GM21367 (cell line): ENCODE measurements around the gene CFAP100.

Experiments
- ATAC-seq: cut with Tn5 transposase; IDR thresholded peaks from one replicate; pipeline ENCODE4 v1.9.1; 2021; ENCODE audit not compliant: unreplicated experiment

Gene CFAP100

GRCh38 chr3:126373682-126374601, 20.8 kb upstream of the CFAP100 start:
- ATAC-seq = no peak

GRCh38 chr3:126375835-126376331, 18.8 kb upstream of the CFAP100 start:
- no peak for ATAC-seq

DNA sequence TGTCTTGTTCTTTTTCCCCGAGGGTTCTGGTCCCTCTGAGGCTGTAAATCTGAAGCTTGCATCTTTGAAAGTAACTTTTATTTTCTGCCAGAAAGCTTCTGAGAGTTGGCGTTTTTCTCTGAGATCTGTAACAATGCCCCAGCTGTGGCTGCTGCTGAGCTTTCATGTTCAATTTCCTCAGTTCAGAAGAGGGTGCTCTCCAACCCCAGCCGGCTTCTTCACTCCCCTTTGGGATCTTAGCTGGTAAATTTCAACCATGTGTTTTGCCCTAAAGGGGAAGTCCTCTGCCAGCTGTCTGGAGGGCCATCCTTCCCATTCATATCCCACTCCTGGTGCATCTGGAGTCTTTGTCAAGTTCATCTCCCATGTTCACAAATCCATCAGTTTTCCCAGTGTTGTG, 18.3 kb upstream of the CFAP100 start:
- no peak for ATAC-seq

DNA sequence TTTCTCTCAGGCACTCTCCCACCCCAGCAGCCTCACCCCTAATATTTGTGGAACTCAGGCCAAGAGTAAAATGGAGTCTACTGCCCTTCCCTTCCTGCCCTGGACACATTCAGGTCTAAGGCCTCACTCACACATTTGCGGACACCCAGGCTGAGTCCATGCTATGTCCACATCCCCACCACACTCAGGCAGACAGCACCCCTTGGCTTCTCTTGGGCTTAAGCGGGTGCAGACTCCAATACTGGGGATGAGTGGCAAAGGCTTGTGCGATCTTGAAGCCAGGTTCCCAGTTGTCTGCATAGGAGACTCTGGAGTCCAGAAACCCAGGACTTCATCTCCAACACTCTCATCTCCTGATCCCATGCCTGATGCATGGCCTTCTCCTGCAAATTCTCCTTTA, 17.5 kb upstream of the CFAP100 start:
- ATAC-seq = no peak

GRCh38 chr3:126378341-126378751, 16.4 kb upstream of the CFAP100 start:
- no peak for ATAC-seq

DNA sequence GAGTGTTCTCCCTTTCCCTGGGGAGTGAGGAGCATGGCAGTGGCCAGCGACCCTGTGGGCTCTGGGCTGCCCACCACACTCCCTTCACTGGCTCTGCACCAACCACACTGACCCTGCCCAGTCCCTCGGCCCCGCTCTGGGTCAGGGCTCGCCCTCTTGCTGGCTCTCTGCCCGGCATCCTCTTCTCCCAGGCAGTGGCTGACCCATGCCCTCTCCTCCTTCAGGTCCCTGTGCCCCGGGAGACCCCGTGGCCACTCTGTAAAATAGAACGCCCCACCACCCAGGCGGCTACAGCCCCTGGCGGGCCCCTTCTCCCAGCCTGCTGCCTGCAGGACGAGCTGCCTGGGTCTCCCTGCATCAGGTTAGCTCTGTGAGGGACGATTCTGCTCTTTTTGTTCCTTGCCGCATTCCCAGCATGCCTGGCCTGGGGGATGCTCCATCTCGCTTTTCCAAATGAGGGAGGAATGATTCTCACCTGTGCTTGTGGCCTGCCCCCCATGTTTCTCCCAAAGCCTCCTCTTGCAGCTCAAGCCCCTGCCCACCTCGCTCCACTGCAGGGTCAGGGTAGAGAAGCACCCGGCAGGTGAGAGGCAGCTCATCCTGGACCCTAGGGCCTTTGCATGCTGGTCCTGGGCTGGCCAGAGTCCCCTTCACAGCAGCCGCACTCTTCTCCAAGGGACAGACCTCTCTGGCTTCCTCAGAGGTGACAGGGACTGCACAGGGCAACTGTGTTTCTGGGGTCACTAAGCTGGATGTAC, 14.5 kb upstream of the CFAP100 start:
- ATAC-seq = no peak

DNA sequence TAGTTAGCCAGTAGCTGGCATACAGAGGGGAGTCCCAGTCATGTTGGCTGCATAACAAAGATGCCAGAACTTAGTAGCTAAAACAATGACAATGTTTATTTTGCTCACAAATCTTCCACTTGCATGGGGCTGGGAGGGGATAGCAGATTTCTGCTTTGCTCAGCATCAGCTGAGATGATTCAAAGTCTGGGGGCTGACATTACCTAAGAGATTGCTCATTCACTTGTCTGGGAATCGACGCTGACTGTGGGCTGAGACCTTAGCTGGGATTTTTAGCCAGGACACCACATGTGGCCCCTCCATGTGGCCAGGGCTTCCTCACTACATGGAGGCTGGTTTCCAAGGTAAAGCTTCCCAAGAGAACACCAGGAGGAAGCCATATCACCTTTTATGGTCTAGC, 12.7 kb upstream of the CFAP100 start:
- ATAC-seq = no peak

- peak; percentile 51 for ATAC-seq
Measured at GRCh38 chr3:126389112-126389793, 5.5 kb upstream of the CFAP100 start.

GRCh38 chr3:126389794-126390146, 4.9 kb upstream of the CFAP100 start:
- ATAC-seq = no peak

DNA sequence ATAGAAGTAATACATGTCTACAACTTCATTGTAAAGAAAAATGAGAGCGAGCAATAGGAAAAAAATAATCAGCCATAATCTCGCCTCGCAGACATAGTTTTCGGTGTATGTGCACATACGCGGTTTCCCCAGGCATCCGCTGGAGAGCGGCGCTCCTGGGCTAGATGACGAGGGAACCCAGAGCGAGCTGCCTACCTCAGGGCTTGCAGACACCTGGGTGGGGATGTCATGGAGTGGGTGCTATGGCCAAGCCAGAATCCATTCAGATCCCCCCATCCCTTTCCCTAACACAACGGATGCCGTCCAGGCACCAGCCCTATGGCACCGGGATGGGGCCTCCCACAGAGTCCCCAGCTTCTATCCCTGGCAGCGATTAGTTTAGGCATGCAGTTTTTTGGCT, 4.5 kb upstream of the CFAP100 start:
- no peak for ATAC-seq

GRCh38 chr3:126390751-126391150, 4.0 kb upstream of the CFAP100 start:
- no peak for ATAC-seq

DNA sequence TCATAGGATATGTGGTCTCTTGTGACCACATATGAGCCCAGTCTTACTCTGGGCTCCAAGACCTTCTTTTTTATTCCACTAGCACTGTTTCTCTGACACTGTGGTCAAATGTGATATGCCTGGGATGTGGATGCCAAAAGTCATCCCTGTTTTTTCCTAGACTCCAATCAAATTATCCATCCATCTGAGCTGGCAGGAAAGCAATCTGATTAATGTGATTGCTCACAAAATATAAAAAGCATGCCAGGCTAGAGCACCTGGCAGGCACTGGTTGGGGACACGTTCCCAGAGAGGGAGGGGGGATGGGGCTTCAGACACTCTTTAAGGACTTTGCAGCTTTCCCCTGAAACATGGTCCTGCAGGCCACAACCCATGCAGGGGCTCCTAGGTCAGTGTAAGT, 3.1 kb upstream of the CFAP100 start:
- no peak for ATAC-seq

DNA sequence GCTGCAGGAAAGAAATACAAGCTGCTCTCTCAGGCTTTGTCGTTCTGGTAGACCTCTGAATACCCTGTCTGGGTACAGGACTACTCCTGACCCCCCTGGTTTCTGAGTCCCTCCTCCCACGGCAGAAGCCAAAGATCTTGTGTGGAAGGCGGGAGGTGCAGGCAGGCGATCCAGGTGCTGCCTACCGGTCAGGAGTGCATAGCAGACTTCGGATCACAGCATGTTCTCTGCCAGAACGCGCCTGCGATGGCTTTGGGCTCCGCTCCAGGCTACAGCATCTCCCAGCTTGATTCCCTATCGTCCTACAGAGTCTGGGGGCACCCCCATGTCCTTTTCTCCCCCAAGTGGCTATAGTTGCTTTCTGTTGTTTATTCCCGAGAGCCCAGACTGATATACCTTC, 2.5 kb upstream of the CFAP100 start:
- ATAC-seq = no peak

DNA sequence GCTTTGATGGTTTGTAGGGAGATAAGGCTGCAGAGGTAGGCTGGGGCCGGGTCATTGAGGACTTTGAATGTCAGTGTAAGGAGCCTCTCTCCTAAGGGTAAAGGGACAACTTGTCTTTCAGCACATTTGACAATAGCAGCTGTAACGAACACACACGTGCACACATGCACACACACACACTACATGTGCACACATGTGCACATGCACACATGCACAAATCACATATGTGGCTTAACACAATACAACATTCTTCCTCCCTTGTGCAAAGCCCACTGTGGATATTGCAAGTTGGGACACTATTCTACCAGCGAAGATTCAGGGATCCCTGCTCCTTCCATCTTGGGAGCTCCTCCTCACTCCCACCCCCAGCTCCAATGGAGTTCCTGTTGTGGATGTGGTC, 1.1 kb upstream of the CFAP100 start:
- no peak for ATAC-seq

GRCh38 chr3:126394977-126395321, 240 bp downstream of the CFAP100 start:
- no peak for ATAC-seq

- ATAC-seq = no peak
Measured at GRCh38 chr3:126395846-126396513, 1.3 kb downstream of the CFAP100 start.

DNA sequence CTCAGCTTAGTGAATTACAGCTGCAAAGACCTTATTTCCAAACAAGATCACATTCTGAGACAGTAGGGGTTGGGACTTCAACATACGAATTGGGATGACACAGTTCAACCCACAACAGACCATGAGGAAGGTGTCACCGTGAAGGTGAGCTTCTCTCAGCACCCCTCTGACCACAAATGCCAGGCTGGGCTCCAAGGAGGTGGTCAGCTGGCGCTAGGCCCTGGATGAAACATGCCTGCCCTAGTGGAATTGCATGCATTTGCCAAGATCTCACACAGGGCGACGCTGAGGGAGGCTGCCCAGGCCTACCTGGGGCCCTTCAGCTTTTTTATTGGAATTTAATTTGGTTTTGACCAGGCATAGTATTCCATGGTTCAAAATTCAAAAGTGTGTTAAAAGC, 1.8 kb downstream of the CFAP100 start:
- no peak for ATAC-seq

DNA sequence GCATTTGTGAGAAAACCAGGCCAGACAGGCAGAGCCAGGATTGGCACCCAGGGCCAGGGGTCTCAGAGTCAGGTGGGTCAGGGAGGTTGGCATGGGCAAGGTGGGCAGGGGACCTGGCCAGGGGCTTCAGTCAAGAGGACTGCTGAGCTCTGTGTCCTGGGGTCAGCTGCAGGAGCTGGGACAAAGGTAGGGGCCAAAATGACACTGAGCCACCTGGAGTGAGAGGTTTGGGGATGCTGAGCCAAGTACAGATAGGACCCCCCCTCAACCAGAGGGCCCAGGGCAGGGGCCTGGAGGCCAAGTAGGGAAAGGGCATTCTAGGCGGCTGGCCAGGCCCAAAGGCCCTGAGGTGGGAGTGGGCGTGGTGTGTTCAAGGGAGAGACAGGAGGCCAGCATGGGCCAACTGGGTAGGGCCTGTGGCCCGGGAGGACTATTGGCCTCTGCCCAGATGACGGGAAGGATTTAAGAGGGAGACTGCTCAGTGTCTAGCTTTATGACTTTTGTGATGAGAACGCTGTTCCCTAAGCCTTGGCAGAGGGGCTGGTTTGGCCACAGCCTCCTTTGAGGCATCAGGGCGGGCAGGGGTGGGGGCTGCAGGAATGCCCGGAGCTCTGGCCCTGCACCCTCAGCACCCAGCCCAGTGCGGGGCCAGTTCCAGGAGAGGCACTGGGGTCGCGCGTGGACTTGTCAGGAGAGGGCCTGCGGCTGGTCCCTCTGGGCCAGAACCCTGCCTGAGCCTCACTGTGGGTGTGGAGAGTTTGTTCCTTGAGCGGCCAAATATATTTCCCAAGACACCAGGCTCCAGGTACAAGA, 3.1 kb downstream of the CFAP100 start:
- ATAC-seq = no peak

DNA sequence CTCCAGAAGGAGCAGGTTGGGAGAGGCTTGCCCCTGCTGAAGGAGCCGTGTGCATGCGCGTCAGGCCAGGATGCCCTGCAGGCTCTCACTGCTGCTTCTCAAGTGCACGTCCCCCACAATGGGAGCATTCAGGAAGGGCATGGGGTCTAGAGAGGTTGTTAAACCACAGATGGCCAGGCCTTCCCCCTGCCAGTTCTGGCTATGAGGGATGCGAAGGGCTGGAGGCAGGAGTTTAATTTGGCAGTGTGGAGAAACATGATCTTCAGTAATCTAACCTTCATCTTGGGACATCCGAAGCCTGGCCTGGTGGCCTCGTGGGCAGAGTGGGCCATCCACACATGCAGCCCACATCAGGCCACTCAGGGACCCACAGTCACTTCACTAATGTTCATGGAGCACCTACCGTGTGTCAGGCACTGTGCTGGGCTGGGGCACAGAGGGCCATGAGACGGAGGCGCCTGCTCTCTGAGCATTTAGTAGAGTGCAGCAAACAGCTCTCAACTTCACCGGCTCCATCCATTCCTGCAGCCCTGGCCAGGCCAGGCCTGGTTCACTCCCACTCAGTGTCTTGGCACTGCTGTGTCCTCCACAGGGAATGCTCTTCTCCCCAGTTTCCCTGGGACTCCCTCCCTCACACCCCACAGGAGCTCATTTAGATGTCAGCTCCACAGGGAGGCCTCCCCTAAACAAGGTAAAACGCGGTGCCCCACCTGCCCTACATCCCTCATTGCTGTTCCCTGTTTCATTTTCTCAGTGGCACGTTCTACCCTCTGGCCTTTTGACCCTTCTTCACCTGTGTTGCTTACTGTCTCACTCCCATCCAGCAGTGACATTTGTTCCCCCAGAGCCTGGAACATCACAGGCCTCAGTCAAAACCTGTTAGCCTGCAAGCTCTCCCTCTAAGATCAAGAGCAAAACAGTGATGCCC, 4.0 kb downstream of the CFAP100 start:
- ATAC-seq = no peak
